Ovary (tissue), 3 donors: ENCODE measurements around the gene PLCB1.

Experiments
- EP300 ChIP-seq: sonication (generic); formaldehyde crosslinking; IDR thresholded peaks from one replicate; pipeline ENCODE4 v1.6.1; 2017; ENCODE audit warnings: antibody characterized with exemption
- TF ChIP-seq, protein P1 (sequence below), 3 donors: fragments of 450-650 bp in 2 of 3; fragments of 200-600 bp in 1 of 3; IDR thresholded peaks; one replicate each; pipeline versions ENCODE4 v1.5.1 to v1.8.0; 2016 to 2022; ENCODE audit warnings: antibody characterized with exemption in 3 of 3, mild to moderate bottlenecking in 1 of 3
- donor health status: DM: no; HTN: no; CAD: no.

GRCh38 chr20:8522168-8522567 lies 390.1 kb downstream of the PLCB1 start:
- no peak for TF ChIP-seq EP300
- TF ChIP-seq, protein P1, sequence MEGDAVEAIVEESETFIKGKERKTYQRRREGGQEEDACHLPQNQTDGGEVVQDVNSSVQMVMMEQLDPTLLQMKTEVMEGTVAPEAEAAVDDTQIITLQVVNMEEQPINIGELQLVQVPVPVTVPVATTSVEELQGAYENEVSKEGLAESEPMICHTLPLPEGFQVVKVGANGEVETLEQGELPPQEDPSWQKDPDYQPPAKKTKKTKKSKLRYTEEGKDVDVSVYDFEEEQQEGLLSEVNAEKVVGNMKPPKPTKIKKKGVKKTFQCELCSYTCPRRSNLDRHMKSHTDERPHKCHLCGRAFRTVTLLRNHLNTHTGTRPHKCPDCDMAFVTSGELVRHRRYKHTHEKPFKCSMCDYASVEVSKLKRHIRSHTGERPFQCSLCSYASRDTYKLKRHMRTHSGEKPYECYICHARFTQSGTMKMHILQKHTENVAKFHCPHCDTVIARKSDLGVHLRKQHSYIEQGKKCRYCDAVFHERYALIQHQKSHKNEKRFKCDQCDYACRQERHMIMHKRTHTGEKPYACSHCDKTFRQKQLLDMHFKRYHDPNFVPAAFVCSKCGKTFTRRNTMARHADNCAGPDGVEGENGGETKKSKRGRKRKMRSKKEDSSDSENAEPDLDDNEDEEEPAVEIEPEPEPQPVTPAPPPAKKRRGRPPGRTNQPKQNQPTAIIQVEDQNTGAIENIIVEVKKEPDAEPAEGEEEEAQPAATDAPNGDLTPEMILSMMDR (IDR thresholded peaks at IDR 0.05): no peak
